Activated CD4-positive, CD25-positive, alpha-beta regulatory T cell (primary cell): ENCODE data around the gene CCDC170.

ENCODE experiments used
- DNase-seq, 4 experiments: peaks; one replicate each; lab custom pipeline; 2025; lab: John Stamatoyannopoulos, UW

Gene CCDC170

GRCh38 chr6:151618717-151619116 lies 124.9 kb downstream of the CCDC170 start:
- DNase-seq = no peak

- no peak for DNase-seq
Observed at GRCh38 chr6:151620179-151620578, 126.4 kb downstream of the CCDC170 start.

- DNase-seq = no peak
Observed at GRCh38 chr6:151624071-151624470, 130.3 kb downstream of the CCDC170 start.

- no peak for DNase-seq
Observed at GRCh38 chr6:151624481-151624880, 130.7 kb downstream of the CCDC170 start.

GRCh38 chr6:151624900-151625536 lies 131.2 kb downstream of the CCDC170 start:
- no peak for DNase-seq

GRCh38 chr6:151627689-151628444 lies 134.1 kb downstream of the CCDC170 start:
- DNase-seq = no peak

- DNase-seq = no peak
Observed at GRCh38 chr6:151629791-151630190, 136.0 kb downstream of the CCDC170 start.

GRCh38 chr6:151630387-151630786 lies 136.6 kb downstream of the CCDC170 start:
- no peak for DNase-seq

- DNase-seq = no peak
Observed at GRCh38 chr6:151630991-151631655, 137.3 kb downstream of the CCDC170 start.

GRCh38 chr6:151632415-151632987 lies 138.7 kb downstream of the CCDC170 start:
- DNase-seq = no peak

- no peak for DNase-seq
Observed at GRCh38 chr6:151633526-151634335, 139.9 kb downstream of the CCDC170 start.

GRCh38 chr6:151634336-151634720 lies 140.5 kb downstream of the CCDC170 start:
- DNase-seq = no peak

- no peak for DNase-seq
Observed at GRCh38 chr6:151635741-151636140, 141.9 kb downstream of the CCDC170 start.

- no peak for DNase-seq
Observed at GRCh38 chr6:151637814-151638213, 144.0 kb downstream of the CCDC170 start.

GRCh38 chr6:151639750-151640149 lies 145.9 kb downstream of the CCDC170 start:
- DNase-seq = no peak

- no peak for DNase-seq
Observed at GRCh38 chr6:151641028-151641427, 147.2 kb downstream of the CCDC170 start.

- no peak for DNase-seq
Observed at GRCh38 chr6:151647976-151648639, 154.3 kb downstream of the CCDC170 start.

- DNase-seq = no peak
Observed at GRCh38 chr6:151649835-151650234, 156.0 kb downstream of the CCDC170 start.

- no peak for DNase-seq
Observed at GRCh38 chr6:151651639-151652038, 157.8 kb downstream of the CCDC170 start.

- DNase-seq = no peak
Observed at GRCh38 chr6:151652325-151652724, 158.5 kb downstream of the CCDC170 start.

- DNase-seq = no peak
Observed at GRCh38 chr6:151655099-151655498, 161.3 kb downstream of the CCDC170 start.
